NCI-H1436 treated with DMSO at 0.1 percent for 48 hours (cell line): ENCODE results near the gene TEX11.
"Not testable (repeated sequence)": the region's sequence is repeated elsewhere in the genome, so short reads cannot be mapped to it uniquely, and the experiment has no call there.

ENCODE experiments used
- DNase-seq: peaks from one replicate; lab custom pipeline; 2025; lab: John Stamatoyannopoulos, UW

The TEX11 gene

GRCh38 chrX:70755850-70756249 lies 152.7 kb downstream of the TEX11 start:
- no peak for DNase-seq

GRCh38 chrX:70754169-70754848 lies 154.2 kb downstream of the TEX11 start:
- no peak for DNase-seq

- DNase-seq, result not testable (repeated sequence)
Measured at GRCh38 chrX:70733774-70734173, 174.7 kb downstream of the TEX11 start.

- DNase-seq, result not testable (repeated sequence)
Measured at GRCh38 chrX:70727961-70728360, 180.6 kb downstream of the TEX11 start.

GRCh38 chrX:70720721-70721120 lies 187.8 kb downstream of the TEX11 start:
- DNase-seq, result no peak

GRCh38 chrX:70711336-70711735 lies 197.2 kb downstream of the TEX11 start:
- DNase-seq, result not testable (repeated sequence)

GRCh38 chrX:70694339-70695122 lies 214.0 kb downstream of the TEX11 start:
- DNase-seq, result no peak

GRCh38 chrX:70679455-70679854 lies 229.1 kb downstream of the TEX11 start:
- DNase-seq, result not testable (repeated sequence)

GRCh38 chrX:70675284-70675683 lies 233.2 kb downstream of the TEX11 start:
- DNase-seq, result no peak

GRCh38 chrX:70672326-70672725 lies 236.2 kb downstream of the TEX11 start:
- no peak for DNase-seq

GRCh38 chrX:70669120-70669519 lies 239.4 kb downstream of the TEX11 start:
- DNase-seq, result no peak

- DNase-seq, result no peak
Measured at GRCh38 chrX:70664726-70665125, 243.8 kb downstream of the TEX11 start.

- DNase-seq, result not testable (repeated sequence)
Measured at GRCh38 chrX:70661124-70661523, 247.4 kb downstream of the TEX11 start.

- not testable (repeated sequence) for DNase-seq
Measured at GRCh38 chrX:70657546-70657945, 251.0 kb downstream of the TEX11 start.

- DNase-seq, result no peak
Measured at GRCh38 chrX:70656304-70656703, 252.2 kb downstream of the TEX11 start.

GRCh38 chrX:70647910-70648309 lies 260.6 kb downstream of the TEX11 start:
- not testable (repeated sequence) for DNase-seq

GRCh38 chrX:70636218-70636617 lies 272.3 kb downstream of the TEX11 start:
- DNase-seq, result no peak

- no peak for DNase-seq
Measured at GRCh38 chrX:70635669-70636068, 272.8 kb downstream of the TEX11 start.

GRCh38 chrX:70635227-70635626 lies 273.3 kb downstream of the TEX11 start:
- DNase-seq, result no peak

- DNase-seq, result no peak
Measured at GRCh38 chrX:70621743-70622142, 286.8 kb downstream of the TEX11 start.

GRCh38 chrX:70618467-70618866 lies 290.0 kb downstream of the TEX11 start:
- DNase-seq, result no peak

GRCh38 chrX:70613295-70613694 lies 295.2 kb downstream of the TEX11 start:
- DNase-seq, result no peak

GRCh38 chrX:70605352-70605751 lies 303.2 kb downstream of the TEX11 start:
- no peak for DNase-seq
